SK-N-MC (cell line): Measurements from ENCODE around the gene SYVN1.

Source experiments
- DNase-seq: peaks from one replicate; pipeline ENCODE4 v3.0.0-alpha.2; 2011; ENCODE audit warnings: low read depth, low spot score
- H3K27ac ChIP-seq: fragments of 200-600 bp; sonication (generic); 2 replicates; pipeline ENCODE4 v1.5.1; 2016; ENCODE audit warnings: mixed run types
- H3K36me3 ChIP-seq: fragments of 200-600 bp; sonication (generic); 2 replicates; pipeline ENCODE4 v1.6.1; 2017; ENCODE audit warnings: antibody characterized with exemption, low read length, mixed read lengths; ENCODE audit not compliant: insufficient read depth
- H3K4me3 ChIP-seq: fragments of 200-600 bp; sonication (generic); 2 replicates; pipeline ENCODE4 v1.5.1; 2016
- H3K9ac ChIP-seq: fragments of 200-600 bp; sonication (generic); 2 replicates; pipeline ENCODE4 v1.8.0; 2017; ENCODE audit warnings: mixed run types, mixed read lengths; ENCODE audit not compliant: insufficient read length
- H3K9me3 ChIP-seq: fragments of 200-600 bp; sonication (generic); 2 replicates; pipeline ENCODE4 v1.6.1; 2017; ENCODE audit warnings: low read depth, mild to moderate bottlenecking, antibody characterized with exemption, low read length, moderate library complexity, mixed read lengths
- EZH2 ChIP-seq: fragments of 200-600 bp; sonication (generic); IDR thresholded peaks from one replicate; pipeline ENCODE4 v1.6.1; 2017; ENCODE audit warnings: antibody characterized with exemption
- FOXP2 ChIP-seq: optimal IDR thresholded peaks from 2 replicates; pipeline ENCODE3; 2011; ENCODE audit warnings: mild to moderate bottlenecking, moderate library complexity; ENCODE audit not compliant: insufficient read depth; ENCODE audit errors: extremely low read length, control extremely low read depth
- POLR2AphosphoS5 ChIP-seq: IDR thresholded peaks from 2 replicates; pipeline ENCODE4 v1.6.1; 2012; ENCODE audit warnings: mild to moderate bottlenecking, low read depth, low read length, borderline replicate concordance

The SYVN1 gene

DNA sequence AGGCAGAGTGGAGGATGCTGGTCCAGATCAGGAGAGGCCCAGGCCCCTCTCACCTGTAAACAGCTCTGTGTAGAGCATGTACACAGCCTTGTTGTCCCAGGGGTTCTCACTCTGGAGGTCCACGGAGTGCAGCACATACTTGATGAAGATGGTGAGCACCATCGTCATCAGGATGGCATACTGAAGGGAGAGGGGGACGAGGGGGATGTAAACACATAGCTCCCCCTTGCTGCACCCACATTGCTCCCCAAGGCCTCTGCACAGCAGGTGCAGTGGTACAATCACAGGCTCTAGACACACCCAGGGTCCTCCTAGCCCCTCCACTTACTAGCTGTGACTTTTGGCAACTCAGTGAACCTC lies 2.9 kb downstream of the SYVN1 start:
- TF ChIP-seq EZH2 (no peak), POLR2AphosphoS5 (no peak), FOXP2 (no peak)
- no peak for DNase-seq
- no peak overlapping the region for H3K4me3 ChIP-seq
- H3K9me3 ChIP-seq, result no peaks in the 10 kb centered on the region
- no peak overlapping the region for H3K9ac ChIP-seq
- no peak overlapping the region for H3K27ac ChIP-seq
- H3K36me3 ChIP-seq, result peaks cover 29% of the 10 kb centered on the region; the same call in 1 of the 2 replicates

DNA sequence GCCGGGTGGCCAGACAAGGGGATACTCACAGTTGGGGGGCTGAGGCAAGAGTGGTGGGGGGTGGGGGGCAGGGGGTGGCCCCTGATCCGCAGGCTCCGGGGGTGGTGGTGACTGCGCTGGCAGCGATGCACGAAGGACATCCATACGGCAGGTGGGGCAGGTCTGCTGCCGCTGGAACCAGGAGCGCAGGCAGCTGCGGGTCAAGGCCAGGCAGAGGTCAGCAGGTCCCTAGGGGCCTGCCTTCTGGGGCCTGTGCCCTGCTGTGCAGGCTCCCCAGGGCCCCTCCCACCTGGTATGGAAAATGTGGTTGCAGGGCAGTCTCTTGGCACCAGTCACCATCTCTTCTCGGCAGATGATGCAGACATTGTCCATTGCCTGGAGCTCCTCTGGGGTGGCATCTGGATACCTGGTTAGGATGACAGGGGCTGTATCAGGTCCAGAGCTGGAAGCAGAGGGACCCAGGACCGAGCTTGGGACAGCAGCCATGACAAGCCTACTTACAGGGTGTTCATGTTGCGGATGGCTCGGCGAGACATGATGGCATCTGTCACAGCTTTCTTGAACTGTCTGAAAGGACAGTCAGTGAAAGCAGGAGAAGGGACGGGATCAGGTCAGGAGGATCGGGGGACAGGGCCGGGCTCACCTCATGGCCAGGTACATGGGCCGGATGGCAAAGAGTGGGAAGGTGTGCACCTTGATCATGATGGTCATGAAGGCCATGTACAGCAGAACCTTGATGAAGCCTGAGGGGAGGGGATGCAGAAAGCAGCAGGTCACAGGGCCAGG lies 3.5 kb downstream of the SYVN1 start:
- H3K27ac ChIP-seq, result no peak overlapping the region
- TF ChIP-seq FOXP2 (no peak), POLR2AphosphoS5 (no peak), EZH2 (no peak)
- H3K9me3 ChIP-seq, result no peaks in the 10 kb centered on the region
- H3K4me3 ChIP-seq, result no peak overlapping the region
- DNase-seq, result no peak
- peaks cover 33% of the 10 kb centered on the region; the same call in 1 of the 2 replicates for H3K36me3 ChIP-seq
- no peak overlapping the region for H3K9ac ChIP-seq

DNA sequence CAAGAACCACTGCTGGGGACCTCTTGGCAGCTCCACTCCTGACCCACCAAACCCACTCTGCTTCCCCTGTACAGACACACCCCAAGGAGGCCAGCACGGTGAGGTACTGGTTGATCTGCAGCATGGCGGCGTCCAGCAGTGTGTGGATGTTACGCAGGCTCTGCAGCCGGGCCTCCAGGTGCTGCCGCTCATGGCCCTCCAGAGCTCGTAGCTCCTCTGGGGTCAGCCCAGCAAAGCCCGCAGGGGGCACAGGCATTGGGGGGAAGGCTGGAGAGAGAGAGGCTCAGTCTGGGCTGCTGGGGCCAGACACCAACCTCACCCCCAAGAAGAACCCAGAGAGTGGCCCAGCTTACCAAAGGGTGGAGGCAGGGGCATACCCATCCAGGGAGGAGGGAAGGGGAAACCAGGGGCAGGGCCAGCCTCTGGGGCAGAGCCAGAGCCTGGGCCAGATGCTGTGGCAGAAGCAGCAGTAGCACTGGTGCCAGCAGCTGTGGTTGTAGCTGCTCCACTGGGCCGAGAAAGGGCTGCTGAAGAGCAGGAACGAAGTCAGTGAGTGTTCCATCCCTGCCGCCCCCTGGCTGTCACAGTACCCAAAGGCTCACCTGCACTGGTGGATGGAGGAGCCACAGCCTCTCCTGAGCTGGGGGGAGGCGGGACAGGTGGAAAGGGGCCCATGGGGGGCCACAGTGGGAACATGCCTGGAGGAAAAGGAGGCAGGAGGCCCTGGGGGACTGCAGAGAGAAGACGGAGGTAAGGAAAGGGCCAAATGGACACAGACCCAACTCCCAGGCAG lies 4.5 kb downstream of the SYVN1 start:
- Histone ChIP-seq H3K4me3 (no peak overlapping the region), H3K36me3 (peaks cover 37% of the 10 kb centered on the region), H3K9me3 (no peaks in the 10 kb centered on the region), H3K27ac (no peak overlapping the region), H3K9ac (no peak overlapping the region)
- no peak for TF ChIP-seq POLR2AphosphoS5
- TF ChIP-seq EZH2, result no peak
- no peak for TF ChIP-seq FOXP2
- no peak for DNase-seq

DNA sequence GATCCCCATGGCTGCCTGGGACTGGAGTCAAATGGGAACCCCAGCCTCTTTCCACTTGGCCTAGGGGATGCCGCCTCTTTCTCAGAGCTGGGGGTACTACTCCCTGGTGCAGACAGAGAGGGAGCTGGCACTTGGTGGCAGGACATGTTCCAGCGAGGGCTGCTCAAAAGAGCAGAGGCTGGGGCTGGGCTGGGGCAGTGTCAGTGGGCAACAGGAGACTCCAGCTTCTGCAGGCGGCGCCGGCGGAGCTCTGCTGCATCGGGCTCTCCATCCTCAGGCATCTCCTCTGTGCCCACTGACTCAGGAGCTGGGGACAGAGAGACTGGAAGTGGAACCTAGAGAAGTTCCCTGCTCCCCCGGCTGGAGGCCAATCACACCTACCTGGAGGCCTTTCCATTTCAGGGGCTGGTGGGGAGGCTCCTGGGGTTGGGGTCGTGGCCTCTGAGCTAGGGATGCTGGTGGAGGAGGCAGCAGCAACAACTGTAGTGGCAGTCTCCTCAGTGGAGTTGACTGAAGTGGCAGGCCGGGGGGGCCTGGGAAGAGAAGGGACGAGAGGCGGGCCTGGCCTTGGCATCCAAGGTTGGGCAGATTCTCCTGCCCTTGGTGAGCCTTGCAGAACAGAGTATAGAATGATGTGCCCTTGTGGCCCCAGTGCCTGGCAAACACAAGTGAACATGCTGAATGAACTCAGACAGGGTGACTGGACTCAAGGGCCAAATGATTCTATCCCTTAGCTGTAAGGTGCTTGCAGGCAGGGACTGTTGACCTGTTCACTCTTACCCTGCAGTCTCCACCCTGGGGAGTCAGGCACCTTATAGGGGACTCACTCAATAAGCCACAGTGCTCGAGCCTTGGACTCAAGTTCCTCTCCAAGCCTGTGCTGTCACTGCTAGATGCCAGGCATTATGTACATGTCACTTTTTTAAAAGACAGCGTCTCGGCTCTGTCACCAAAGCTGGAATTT lies 5.9 kb downstream of the SYVN1 start:
- Histone ChIP-seq H3K9me3 (no peaks in the 10 kb centered on the region), H3K4me3 (no peak overlapping the region), H3K27ac (no peak overlapping the region), H3K9ac (no peak overlapping the region), H3K36me3 (peaks cover 43% of the 10 kb centered on the region)
- DNase-seq, result no peak
- TF ChIP-seq FOXP2 (no peak), EZH2 (no peak), POLR2AphosphoS5 (no peak)

DNA sequence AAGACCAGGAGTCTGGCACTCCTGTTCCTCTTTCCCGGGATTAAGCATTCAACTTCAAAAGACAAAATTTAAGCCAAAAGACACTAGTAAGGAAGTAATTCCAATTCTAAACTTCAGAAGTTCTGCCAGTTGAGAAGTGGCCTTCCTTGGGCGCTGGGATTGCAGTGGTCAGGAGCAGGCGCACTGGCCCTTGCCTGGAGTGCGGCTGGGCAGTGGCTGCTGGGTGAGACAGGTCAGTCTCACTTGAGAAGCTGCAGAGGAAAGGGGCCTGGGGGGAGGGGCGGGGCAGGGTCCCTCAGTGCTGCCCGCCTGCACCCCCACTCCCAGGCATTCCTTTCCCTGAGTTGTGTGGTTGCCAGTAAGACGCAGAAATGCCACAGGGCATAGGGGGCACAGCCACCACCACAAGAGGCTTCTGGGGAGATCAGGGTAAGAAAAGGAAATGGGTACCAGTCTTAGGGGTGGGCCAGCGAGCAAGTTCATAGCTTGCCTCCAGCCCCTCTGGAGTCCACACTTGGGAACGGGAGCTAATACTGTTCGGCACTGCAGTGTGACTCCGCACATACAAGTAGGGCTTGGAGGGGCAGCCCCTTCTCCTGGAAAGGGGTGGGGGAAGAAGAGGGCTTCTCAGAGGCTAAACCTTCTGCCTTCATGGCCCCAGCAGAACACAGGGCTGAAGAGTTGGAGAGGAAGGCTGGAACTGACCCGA lies 6.7 kb downstream of the SYVN1 start:
- Histone ChIP-seq H3K9ac (no peak overlapping the region), H3K9me3 (no peaks in the 10 kb centered on the region), H3K27ac (no peak overlapping the region; the same call in 1 of the 2 replicates), H3K36me3 (peaks cover 43% of the 10 kb centered on the region), H3K4me3 (no peak overlapping the region)
- no peak for TF ChIP-seq FOXP2
- TF ChIP-seq POLR2AphosphoS5, result no peak
- TF ChIP-seq EZH2, result no peak
- no peak for DNase-seq

DNA sequence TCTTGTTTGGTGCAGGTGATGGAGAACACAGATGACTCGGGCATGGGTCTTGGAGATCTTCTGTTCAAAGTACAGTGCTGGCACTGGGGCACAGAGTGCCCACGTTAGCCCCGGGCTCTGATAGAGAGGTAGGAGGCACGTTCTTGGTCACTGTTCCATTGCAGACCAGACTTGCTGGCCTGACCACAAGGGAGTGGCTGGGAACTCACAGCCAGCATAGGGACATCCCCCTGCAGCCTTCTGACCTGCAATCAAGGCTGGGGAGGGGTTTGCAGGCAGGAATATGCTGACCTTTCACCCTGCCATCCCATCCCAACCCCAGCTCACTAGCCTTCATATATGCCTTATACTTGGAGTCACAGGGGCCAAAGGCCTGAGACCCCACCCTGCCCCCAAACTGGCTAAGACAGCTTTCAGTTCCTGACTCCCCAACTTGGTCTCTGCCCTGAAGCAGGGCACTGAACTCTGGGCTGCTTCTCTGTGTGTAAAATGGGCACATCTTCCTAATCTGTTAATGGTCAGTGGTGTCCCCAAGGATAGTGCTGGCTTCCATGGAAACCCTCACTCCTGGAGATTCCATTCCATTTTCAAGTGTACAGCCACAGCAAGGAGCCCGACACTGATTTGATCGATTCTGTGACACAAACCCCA lies 7.6 kb downstream of the SYVN1 start:
- TF ChIP-seq POLR2AphosphoS5, result no peak; the same call in 1 of the 2 replicates
- TF ChIP-seq EZH2, result no peak
- no peak for TF ChIP-seq FOXP2
- no peaks in the 10 kb centered on the region for H3K9me3 ChIP-seq
- no peak overlapping the region for H3K27ac ChIP-seq
- no peak overlapping the region for H3K4me3 ChIP-seq
- H3K36me3 ChIP-seq, result peaks cover 43% of the 10 kb centered on the region
- no peak overlapping the region for H3K9ac ChIP-seq
- no peak for DNase-seq
